ENCODE results near the gene GAB1.

Gene GAB1

DNA sequence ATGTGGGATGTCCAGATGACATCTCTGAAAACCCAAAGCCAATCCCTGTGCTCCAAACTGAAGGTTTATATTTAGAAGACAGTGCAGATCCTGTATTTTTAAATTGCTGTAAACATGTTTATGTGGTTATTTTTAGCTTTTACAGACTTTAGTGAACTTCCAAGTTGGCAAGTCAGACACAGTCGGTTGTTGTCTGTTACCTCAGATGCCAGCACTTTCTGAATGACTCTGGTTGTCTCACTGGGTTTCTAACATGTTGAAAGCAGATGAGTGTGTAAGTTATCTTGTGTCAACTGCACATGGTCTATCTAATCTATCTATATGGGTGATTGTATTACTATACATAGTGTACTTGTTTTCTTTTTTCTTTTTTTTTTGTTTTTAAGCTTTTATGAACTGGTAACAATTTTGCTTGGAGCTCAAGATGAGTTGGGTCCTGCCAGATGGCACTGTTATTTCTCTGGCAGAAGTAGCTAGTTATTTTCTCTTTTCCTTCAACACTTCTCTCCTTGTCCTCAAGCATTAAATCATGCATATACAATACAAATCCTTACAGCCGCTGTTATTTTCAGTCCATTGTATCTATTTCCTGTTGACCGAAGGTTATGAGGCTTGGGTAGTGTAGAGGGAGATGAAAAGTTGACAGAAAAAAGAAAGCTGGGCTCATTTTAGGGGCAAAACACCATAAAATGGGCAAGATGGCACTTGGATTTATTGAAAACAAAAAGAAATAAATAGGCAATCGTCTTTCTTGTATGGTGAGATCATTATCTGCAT is 66.3 kb downstream of the GAB1 start:
- Histone ChIP-seq H3K4me1 (ENCODE audit: control insufficient read depth, insufficient read depth, low read depth, low read length) (peaks cover 7% of the 10 kb centered on the region), H3K9me3 (ENCODE audit: control insufficient read depth, low read length) (no peaks in the 10 kb centered on the region), H3K18ac (ENCODE audit: low read depth in 1 of 2, low read length in 2 of 2) (no peak overlapping the region), H3K14ac (ENCODE audit: low read length in 2 of 2) (no peak overlapping the region), H4K8ac (ENCODE audit: low read length) (no peak overlapping the region), H3K4me2 (ENCODE audit: low read length, poor library complexity, severe bottlenecking) (no peak overlapping the region), H2BK5ac (ENCODE audit: low read depth, low read length, poor library complexity, severe bottlenecking) (no peak overlapping the region), H2BK15ac (ENCODE audit: low read depth, poor library complexity, severe bottlenecking) (no peak overlapping the region), H2AFZ (ENCODE audit: low read depth, low read length) (no peak overlapping the region), H3K4ac (ENCODE audit: low read depth in 1 of 2, low read length in 2 of 2) (peak overlapping the region in 1 of 2 experiments; percentile 61), H3K4me3 (ENCODE audit: insufficient read depth in 1 of 2, low read depth in 1 of 2, low read length in 2 of 2) (no peak overlapping the region), H2BK120ac (ENCODE audit: low read depth, low read length) (no peak overlapping the region), H3K36me3 (ENCODE audit: control insufficient read depth in 1 of 2, insufficient read depth in 2 of 2, low read depth in 1 of 2, low read length in 2 of 2) (no peaks in the 10 kb centered on the region), H3K27me3 (ENCODE audit: control insufficient read depth in 1 of 2, insufficient read depth in 1 of 2, low read length in 2 of 2) (no peaks in the 10 kb centered on the region), H4K91ac (ENCODE audit: low read length) (no peak overlapping the region), H2BK12ac (ENCODE audit: low read length in 2 of 2) (no peak overlapping the region), H3K23ac (ENCODE audit: low read length in 2 of 2) (no peak overlapping the region), H3K79me1 (replicated peaks; ENCODE audit: low read length, poor library complexity, severe bottlenecking) (peaks cover 18% of the 10 kb centered on the region), H3K9ac (ENCODE audit: low read length) (no peak overlapping the region), H2AK5ac (ENCODE audit: low read length, severe bottlenecking) (no peak overlapping the region), H3K27ac (ENCODE audit: low read length, poor library complexity, severe bottlenecking) (no peak overlapping the region)
- peak; percentile 61 for DNase-seq
- 81% methylated on average over 4 of the region's 4 CpGs for WGBS

DNA sequence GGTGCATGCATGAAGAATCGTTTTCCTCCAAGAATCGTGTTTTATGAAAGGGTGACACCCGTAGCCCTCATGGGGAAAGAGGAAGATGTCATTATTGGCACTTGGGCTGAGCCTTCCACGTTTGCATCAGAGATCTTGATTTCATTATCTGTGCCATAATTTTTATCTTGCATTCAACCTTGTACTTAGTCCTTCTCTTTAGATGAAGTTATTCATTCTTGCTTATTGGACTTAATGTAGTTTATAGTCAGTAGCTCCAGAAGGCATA is 66.8 kb downstream of the GAB1 start:
- Histone ChIP-seq H2AFZ (ENCODE audit: low read depth, low read length) (no peak overlapping the region), H4K8ac (ENCODE audit: low read length) (no peak overlapping the region)
- no peak for DNase-seq

GRCh38 chr4:143404555-143404954 is 67.9 kb downstream of the GAB1 start:
- H3K4me3 ChIP-seq (ENCODE audit: insufficient read depth in 1 of 2, low read depth in 1 of 2, low read length in 2 of 2), result no peak overlapping the region
- no peak overlapping the region for H3K27ac ChIP-seq (ENCODE audit: low read length, poor library complexity, severe bottlenecking)
- 87% methylated on average over 2 of the region's 3 CpGs for WGBS
- no peak overlapping the region for H3K9ac ChIP-seq (ENCODE audit: low read length)
- no peak overlapping the region for H4K8ac ChIP-seq (ENCODE audit: low read length)
- H3K18ac ChIP-seq (ENCODE audit: low read depth in 1 of 2, low read length in 2 of 2), result no peak overlapping the region
- peaks cover 7% of the 10 kb centered on the region for H3K4me1 ChIP-seq (ENCODE audit: control insufficient read depth, insufficient read depth, low read depth, low read length)
- no peaks in the 10 kb centered on the region for H3K36me3 ChIP-seq (ENCODE audit: control insufficient read depth in 1 of 2, insufficient read depth in 2 of 2, low read depth in 1 of 2, low read length in 2 of 2)
- no peak overlapping the region for H2BK5ac ChIP-seq (ENCODE audit: low read depth, low read length, poor library complexity, severe bottlenecking)
- H2BK12ac ChIP-seq (ENCODE audit: low read length in 2 of 2), result peak overlapping the region in 1 of 2 experiments; percentile 75
- no peak overlapping the region for H2BK120ac ChIP-seq (ENCODE audit: low read depth, low read length)
- H3K4me2 ChIP-seq (ENCODE audit: low read length, poor library complexity, severe bottlenecking), result no peak overlapping the region
- peak overlapping the region in 1 of 2 experiments; percentile 66 for H3K14ac ChIP-seq (ENCODE audit: low read length in 2 of 2)
- H4K91ac ChIP-seq (ENCODE audit: low read length), result no peak overlapping the region
- no peaks in the 10 kb centered on the region for H3K9me3 ChIP-seq (ENCODE audit: control insufficient read depth, low read length)
- DNase-seq, result no peak
- H2BK15ac ChIP-seq (ENCODE audit: low read depth, poor library complexity, severe bottlenecking), result no peak overlapping the region
- H2AK5ac ChIP-seq (ENCODE audit: low read length, severe bottlenecking), result no peak overlapping the region
- H3K27me3 ChIP-seq (ENCODE audit: control insufficient read depth in 1 of 2, insufficient read depth in 1 of 2, low read length in 2 of 2), result no peaks in the 10 kb centered on the region
- peaks cover 23% of the 10 kb centered on the region for H3K79me1 ChIP-seq (replicated peaks; ENCODE audit: low read length, poor library complexity, severe bottlenecking)
- peak overlapping the region in 1 of 2 experiments; percentile 81 for H3K4ac ChIP-seq (ENCODE audit: low read depth in 1 of 2, low read length in 2 of 2)
- no peak overlapping the region for H2AFZ ChIP-seq (ENCODE audit: low read depth, low read length)
- H3K23ac ChIP-seq (ENCODE audit: low read length in 2 of 2), result peak overlapping the region in 1 of 2 experiments; percentile 98

More for the DNA sequence above, 66.8 kb downstream of the GAB1 start:
- Histone ChIP-seq H2BK120ac (ENCODE audit: low read depth, low read length) (no peak overlapping the region), H3K4me1 (ENCODE audit: control insufficient read depth, insufficient read depth, low read depth, low read length) (peaks cover 7% of the 10 kb centered on the region), H3K23ac (ENCODE audit: low read length in 2 of 2) (no peak overlapping the region), H3K18ac (ENCODE audit: low read depth in 1 of 2, low read length in 2 of 2) (no peak overlapping the region), H3K36me3 (ENCODE audit: control insufficient read depth in 1 of 2, insufficient read depth in 2 of 2, low read depth in 1 of 2, low read length in 2 of 2) (no peaks in the 10 kb centered on the region), H3K9me3 (ENCODE audit: control insufficient read depth, low read length) (no peaks in the 10 kb centered on the region), H3K4me3 (ENCODE audit: insufficient read depth in 1 of 2, low read depth in 1 of 2, low read length in 2 of 2) (no peak overlapping the region), H2BK5ac (ENCODE audit: low read depth, low read length, poor library complexity, severe bottlenecking) (no peak overlapping the region), H3K27ac (ENCODE audit: low read length, poor library complexity, severe bottlenecking) (no peak overlapping the region), H2AK5ac (ENCODE audit: low read length, severe bottlenecking) (no peak overlapping the region), H3K4ac (ENCODE audit: low read depth in 1 of 2, low read length in 2 of 2) (peak overlapping the region in 1 of 2 experiments; percentile 61), H3K79me1 (replicated peaks; ENCODE audit: low read length, poor library complexity, severe bottlenecking) (peaks cover 18% of the 10 kb centered on the region), H3K9ac (ENCODE audit: low read length) (no peak overlapping the region), H3K14ac (ENCODE audit: low read length in 2 of 2) (no peak overlapping the region), H2BK15ac (ENCODE audit: low read depth, poor library complexity, severe bottlenecking) (no peak overlapping the region), H2BK12ac (ENCODE audit: low read length in 2 of 2) (no peak overlapping the region), H3K27me3 (ENCODE audit: control insufficient read depth in 1 of 2, insufficient read depth in 1 of 2, low read length in 2 of 2) (no peaks in the 10 kb centered on the region), H3K4me2 (ENCODE audit: low read length, poor library complexity, severe bottlenecking) (no peak overlapping the region), H4K91ac (ENCODE audit: low read length) (no peak overlapping the region)
- 88% methylated on average over 3 of the region's 4 CpGs for WGBS

DNA sequence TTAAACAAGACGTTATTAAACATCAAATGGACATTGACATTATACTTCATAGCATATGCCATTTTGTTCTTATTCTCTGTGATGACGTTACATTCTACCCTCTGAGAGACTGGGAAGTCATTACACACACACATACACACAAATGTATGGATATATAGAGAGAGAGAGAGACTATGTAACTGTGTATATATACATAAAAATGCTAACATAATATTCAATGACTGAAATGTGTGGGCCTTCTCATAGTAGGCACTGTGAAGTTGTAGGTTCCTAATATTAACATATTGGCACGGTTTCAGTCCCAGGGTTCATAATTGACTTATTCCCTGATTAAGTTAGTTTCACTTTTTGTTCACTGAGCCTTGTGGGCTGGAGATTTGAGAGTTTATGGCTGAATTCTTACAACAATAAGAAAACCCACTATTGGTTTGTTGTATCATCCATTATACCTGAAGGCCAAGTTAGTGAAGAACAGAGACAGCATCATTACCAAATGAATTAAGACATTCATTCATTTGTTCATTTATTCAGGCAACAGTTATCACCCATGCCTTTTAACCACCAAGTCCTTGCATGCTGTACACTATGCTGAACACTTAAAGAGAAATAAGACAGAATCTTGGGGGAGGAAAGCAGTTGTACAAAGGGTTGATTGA is 68.5 kb downstream of the GAB1 start:
- no peak overlapping the region for H3K9ac ChIP-seq (ENCODE audit: low read length)
- H3K4ac ChIP-seq (ENCODE audit: low read depth in 1 of 2, low read length in 2 of 2), result no peak overlapping the region
- H3K4me3 ChIP-seq (ENCODE audit: insufficient read depth in 1 of 2, low read depth in 1 of 2, low read length in 2 of 2), result no peak overlapping the region
- H2BK15ac ChIP-seq (ENCODE audit: low read depth, poor library complexity, severe bottlenecking), result no peak overlapping the region
- no peak overlapping the region for H2BK120ac ChIP-seq (ENCODE audit: low read depth, low read length)
- H4K91ac ChIP-seq (ENCODE audit: low read length), result no peak overlapping the region
- H2BK5ac ChIP-seq (ENCODE audit: low read depth, low read length, poor library complexity, severe bottlenecking), result no peak overlapping the region
- H4K8ac ChIP-seq (ENCODE audit: low read length), result no peak overlapping the region
- peak overlapping the region; percentile 42 to 70 for H2BK12ac ChIP-seq (ENCODE audit: low read length in 2 of 2)
- H3K9me3 ChIP-seq (ENCODE audit: control insufficient read depth, low read length), result no peaks in the 10 kb centered on the region
- no peak overlapping the region for H3K23ac ChIP-seq (ENCODE audit: low read length in 2 of 2)
- H3K4me1 ChIP-seq (ENCODE audit: control insufficient read depth, insufficient read depth, low read depth, low read length), result peaks cover 7% of the 10 kb centered on the region
- peak; percentile 35 for DNase-seq
- no peak overlapping the region for H2AFZ ChIP-seq (ENCODE audit: low read depth, low read length)
- H3K18ac ChIP-seq (ENCODE audit: low read depth in 1 of 2, low read length in 2 of 2), result peak overlapping the region; percentile 48 to 49
- H3K14ac ChIP-seq (ENCODE audit: low read length in 2 of 2), result no peak overlapping the region
- no peak overlapping the region for H2AK5ac ChIP-seq (ENCODE audit: low read length, severe bottlenecking)
- no peaks in the 10 kb centered on the region for H3K27me3 ChIP-seq (ENCODE audit: control insufficient read depth in 1 of 2, insufficient read depth in 1 of 2, low read length in 2 of 2)
- peaks cover 21% of the 10 kb centered on the region for H3K79me1 ChIP-seq (replicated peaks; ENCODE audit: low read length, poor library complexity, severe bottlenecking)
- no peaks in the 10 kb centered on the region for H3K36me3 ChIP-seq (ENCODE audit: control insufficient read depth in 1 of 2, insufficient read depth in 2 of 2, low read depth in 1 of 2, low read length in 2 of 2)
- no peak overlapping the region for H3K27ac ChIP-seq (ENCODE audit: low read length, poor library complexity, severe bottlenecking)
- H3K4me2 ChIP-seq (ENCODE audit: low read length, poor library complexity, severe bottlenecking), result no peak overlapping the region
- 92% methylated on average over 1 of the region's 3 CpGs for WGBS

Data from mesenchymal stem cell (in vitro differentiated cells and primary cell).